Suprapubic skin (tissue), 4 donors: ENCODE data around the gene GAL3ST2. TPM values are rescaled to one million over a fixed set of nuclear protein-coding genes. Genes with fewer than 3 reads are reported as not detected.
A peak's percentile ranks its signal among the peaks of the same experiment; 100 is the strongest.
"Not testable (repeated sequence)": the region's sequence is repeated elsewhere in the genome, so short reads cannot be mapped to it uniquely, and the experiment has no call there.

Experiments used
- DNase-seq, 2 donors: peaks; one replicate each; pipeline ENCODE4 v3.0.0-alpha.2; 2019; ENCODE audit warnings: low spot score in 2 of 2
- H3K27ac ChIP-seq: fragments of 200-600 bp; sonication (generic); one replicate; pipeline ENCODE4 v1.5.1; 2019
- H3K27me3 ChIP-seq: fragments of 200-600 bp; sonication (generic); one replicate; pipeline ENCODE4 v1.5.1; 2019
- H3K36me3 ChIP-seq: fragments of 200-600 bp; sonication (generic); one replicate; pipeline ENCODE4 v1.5.1; 2019
- H3K4me1 ChIP-seq: fragments of 200-600 bp; sonication (generic); one replicate; pipeline ENCODE4 v1.5.1; 2019
- H3K4me3 ChIP-seq: fragments of 200-600 bp; sonication (generic); one replicate; pipeline ENCODE4 v1.5.1; 2019; ENCODE audit warnings: mild to moderate bottlenecking
- H3K9me3 ChIP-seq: fragments of 200-600 bp; sonication (generic); one replicate; pipeline ENCODE4 v1.5.1; 2019
- CTCF ChIP-seq, 2 donors: fragments of 200-600 bp in 1 of 2; fragments of 450-650 bp in 1 of 2; sonication (generic) in 1 of 2; IDR thresholded peaks; one replicate each; pipeline ENCODE4 v1.5.1; 2016 to 2019; ENCODE audit warnings: antibody characterized with exemption in 2 of 2, mild to moderate bottlenecking in 1 of 2, moderate library complexity in 1 of 2
- EP300 ChIP-seq: sonication (generic); formaldehyde crosslinking; IDR thresholded peaks from one replicate; pipeline ENCODE4 v1.6.1; 2017; ENCODE audit warnings: antibody characterized with exemption
- POLR2A ChIP-seq, 2 donors: fragments of 450-650 bp; IDR thresholded peaks; one replicate each; pipeline ENCODE4 v1.6.1; 2017; ENCODE audit warnings: antibody characterized with exemption in 2 of 2, mild to moderate bottlenecking in 2 of 2, moderate library complexity in 2 of 2
- POLR2AphosphoS5 ChIP-seq, 3 donors: sonication (generic); formaldehyde crosslinking; IDR thresholded peaks; one replicate each; pipeline ENCODE4 v1.6.1; 2017; ENCODE audit warnings: antibody characterized with exemption in 3 of 3
- WGBS: methylation state at CpG from one replicate; pipeline ENCODE4 v1.1.5; 2018; 5-methylcytosine and 5-hydroxymethylcytosine counted together
- total RNA-seq, 4 donors: library from RNA; depleted of rRNA; stranded (reverse); fragments of >200 nt; gene quantifications; one replicate each; pipeline ENCODE4 v1.1.0, GENCODE V29; 2016

The GAL3ST2 gene
- total RNA-seq, 4 donors from 2014 or later, result not detected

- Histone ChIP-seq H3K9me3 (no peaks in the 10 kb centered on the region), H3K27ac (no peak overlapping the region), H3K4me1 (peaks cover 20% of the 10 kb centered on the region), H3K4me3 (no peak overlapping the region), H3K36me3 (no peaks in the 10 kb centered on the region), H3K27me3 (peaks cover 10% of the 10 kb centered on the region)
- no peak for TF ChIP-seq CTCF (IDR thresholded peaks at IDR 0.05)
- TF ChIP-seq POLR2A (IDR thresholded peaks at IDR 0.05), result no peak
- no peak for TF ChIP-seq POLR2AphosphoS5 (IDR thresholded peaks at IDR 0.05)
- TF ChIP-seq EP300, result no peak
- WGBS, result 71% methylated on average over 29 of the region's 34 CpGs
- DNase-seq, result peak in 1 of 2 donors; percentile 65
Observed at GRCh38 chr2:241775223-241776177, 1.1 kb upstream of the GAL3ST2 start.

- no peak overlapping the region for H3K27ac ChIP-seq
- DNase-seq, result no peak
- peaks cover 10% of the 10 kb centered on the region for H3K4me1 ChIP-seq
- H3K27me3 ChIP-seq, result peaks cover 10% of the 10 kb centered on the region
- WGBS, result 57% methylated on average over 6 of the region's 22 CpGs
- H3K9me3 ChIP-seq, result no peaks in the 10 kb centered on the region
- H3K36me3 ChIP-seq, result no peaks in the 10 kb centered on the region
- TF ChIP-seq POLR2AphosphoS5 (IDR thresholded peaks at IDR 0.05) (no peak), POLR2A (IDR thresholded peaks at IDR 0.05) (no peak), EP300 (no peak), CTCF (IDR thresholded peaks at IDR 0.05) (no peak)
- no peak overlapping the region for H3K4me3 ChIP-seq
Observed at GRCh38 chr2:241777170-241777685, 606 bp downstream of the GAL3ST2 start.

GRCh38 chr2:241777686-241778627, 1.3 kb downstream of the GAL3ST2 start:
- Histone ChIP-seq H3K9me3 (no peaks in the 10 kb centered on the region), H3K4me1 (peaks cover 10% of the 10 kb centered on the region), H3K36me3 (no peaks in the 10 kb centered on the region), H3K27me3 (peaks cover 10% of the 10 kb centered on the region), H3K4me3 (no peak overlapping the region), H3K27ac (no peak overlapping the region)
- no peak for DNase-seq
- TF ChIP-seq CTCF (IDR thresholded peaks at IDR 0.05) (no peak), POLR2AphosphoS5 (IDR thresholded peaks at IDR 0.05) (no peak), POLR2A (IDR thresholded peaks at IDR 0.05) (no peak), EP300 (no peak)
- 82% methylated on average over 7 of the region's 21 CpGs for WGBS

- DNase-seq, result no peak
- Histone ChIP-seq H3K27me3 (no peaks in the 10 kb centered on the region), H3K36me3 (no peaks in the 10 kb centered on the region), H3K9me3 (no peaks in the 10 kb centered on the region), H3K27ac (no peak overlapping the region), H3K4me3 (no peak overlapping the region), H3K4me1 (peaks cover 10% of the 10 kb centered on the region)
- TF ChIP-seq POLR2AphosphoS5 (IDR thresholded peaks at IDR 0.05), result no peak
- no peak for TF ChIP-seq EP300
- TF ChIP-seq POLR2A (IDR thresholded peaks at IDR 0.05), result no peak
- TF ChIP-seq CTCF (IDR thresholded peaks at IDR 0.05), result no peak
- 81% methylated on average over 5 of the region's 5 CpGs for WGBS
Observed at GRCh38 chr2:241780939-241781569, 4.4 kb downstream of the GAL3ST2 start.

- not testable (repeated sequence) for DNase-seq, H3K9me3 ChIP-seq
- WGBS, result 96% methylated on average over 3 of the region's 3 CpGs
Observed at GRCh38 chr2:241782053-241782452, 5.4 kb downstream of the GAL3ST2 start.

More at GRCh38 chr2:241782053-241782452, 5.4 kb downstream of the GAL3ST2 start:
- not testable (repeated sequence) for H3K27me3 ChIP-seq, H3K4me1 ChIP-seq, H3K27ac ChIP-seq, H3K36me3 ChIP-seq, H3K4me3 ChIP-seq
